Ovary (tissue), 9 donors: ENCODE data around the gene NOTCH4. TPM values are rescaled to one million over a fixed set of nuclear protein-coding genes. Genes with fewer than 3 reads are reported as not detected.

Source experiments
- DNase-seq, 5 donors: peaks; one replicate each; pipeline ENCODE4 v3.0.0-alpha.2; 2019 to 2020
- H3K27ac ChIP-seq, 2 donors: fragments of 200-600 bp; one replicate each; pipeline versions ENCODE4 v1.5.1 to v1.8.0; 2019 to 2022
- H3K27me3 ChIP-seq: fragments of 200-600 bp; one replicate; pipeline ENCODE4 v1.8.0; 2022
- H3K36me3 ChIP-seq: fragments of 200-600 bp; sonication (generic); one replicate; pipeline ENCODE4 v1.5.1; 2019
- H3K4me1 ChIP-seq: one replicate; pipeline ENCODE4 v1.8.1; 2013; ENCODE audit warnings: mild to moderate bottlenecking, moderate library complexity; ENCODE audit not compliant: insufficient read depth
- H3K4me3 ChIP-seq: fragments of 200-600 bp; sonication (generic); one replicate; pipeline ENCODE4 v1.5.1; 2017
- H3K9me3 ChIP-seq, 2 donors: fragments of 200-600 bp in 1 of 2; sonication (generic) in 1 of 2; one replicate each; pipeline versions ENCODE4 v1.5.1 to v1.8.1; 2013 to 2019; ENCODE audit warnings: mild to moderate bottlenecking in 1 of 2, moderate library complexity in 1 of 2
- CTCF ChIP-seq, 3 donors: fragments of 450-650 bp in 2 of 3; fragments of 200-600 bp in 1 of 3; IDR thresholded peaks; one replicate each; pipeline versions ENCODE4 v1.5.1 to v1.8.0; 2016 to 2022; ENCODE audit warnings: antibody characterized with exemption in 3 of 3, mild to moderate bottlenecking in 1 of 3
- EP300 ChIP-seq: sonication (generic); formaldehyde crosslinking; IDR thresholded peaks from one replicate; pipeline ENCODE4 v1.6.1; 2017; ENCODE audit warnings: antibody characterized with exemption
- POLR2A ChIP-seq: fragments of 450-650 bp; IDR thresholded peaks from one replicate; pipeline ENCODE4 v1.6.1; 2017; ENCODE audit warnings: antibody characterized with exemption, mild to moderate bottlenecking, moderate library complexity
- WGBS, 3 donors: extraction: QIAGEN DNeasy Blood & Tissue Kit in 1 of 3; methylation state at CpG; one replicate each; pipeline versions ENCODE4 v1.1.5 to v1.1.7; 2013 to 2017; 5-methylcytosine and 5-hydroxymethylcytosine counted together
- intact Hi-C, 4 donors: fragments of 100-400 bp; cut with DNase I; formaldehyde crosslinking; loops; one replicate each; pipeline versions ENCODE4 v1.11.0 to v1.15.1; 2022 to 2023
- polyA plus RNA-seq, 2 donors: library from polyadenylated mRNA; stranded (reverse); fragments of 200-250 nt in 1 of 2; fragments of 350-450 nt in 1 of 2; fragmentation: Illumina TruSeq in 1 of 2; extraction: RNeasy Lipid Tissue Mini Kit (QIAGEN cat#74804) in 1 of 2; gene quantifications; one replicate each; pipeline ENCODE4 v1.2.3, GENCODE V29; 2013 to 2014
- total RNA-seq, 7 donors: library from RNA; depleted of rRNA in 2 of 7; stranded (reverse); fragments of >200 nt in 2 of 7; fragmentation: NEBNext Ultra II Directional in 3 of 7; extraction: Animal tissue kit (Norgen Biotek cat#: 25700) in 3 of 7; gene quantifications; one replicate each; pipeline versions ENCODE4 v1.1.0 to v1.2.4, GENCODE V29; 2016 to 2023
- donor health status: DM: no; HTN: no; CAD: no; lungs with moderate emphysema.
- donor health status: DM: no; HTN: no; CAD: no.
- donor health status: Bipolar disorder and iron deficiency.
- donor health status: DM: yes; HTN: yes; CAD: no.
- donor health status: DM: no; HTN: no; CAD: no.
- donor health status: DM: yes; HTN: yes; CAD: no.

Gene NOTCH4
- total and polyA plus RNA-seq, 9 donors: 7.2 to 21.2 (median 12.4) TPM

DNA sequence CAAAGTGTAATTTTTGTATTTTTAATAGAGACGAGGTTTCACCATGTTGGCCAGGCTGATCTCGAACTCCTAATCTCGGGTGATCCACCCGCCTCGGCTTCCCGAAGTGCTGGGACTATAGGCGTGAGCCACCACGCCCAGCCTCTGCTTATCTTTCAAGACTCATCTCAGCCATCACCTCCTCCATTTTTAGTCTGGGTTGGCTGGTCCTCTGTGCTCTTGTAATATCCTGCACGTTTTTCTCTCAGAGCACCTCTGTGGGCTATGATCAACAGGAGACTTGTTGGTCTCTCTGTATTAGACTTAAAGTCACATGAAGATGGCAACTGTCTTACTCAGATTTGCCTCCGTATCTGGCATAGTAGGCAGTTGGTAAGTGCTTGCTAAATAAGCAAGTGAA is 7.6 kb downstream of the NOTCH4 start:
- WGBS, 3 donors: 83 to 88% (median 87%) methylated on average over 10 of the region's 10 CpGs
- intact Hi-C loops: no loop called here
- H3K27ac ChIP-seq: no peak overlapping the region
- TF ChIP-seq POLR2A: no peak
- no peak for TF ChIP-seq CTCF (IDR thresholded peaks at IDR 0.05)
- no peaks in the 10 kb centered on the region for H3K36me3 ChIP-seq
- H3K9me3 ChIP-seq: no peaks in the 10 kb centered on the region
- no peak for DNase-seq
- no peaks in the 10 kb centered on the region for H3K27me3 ChIP-seq
- H3K4me1 ChIP-seq: no peaks in the 10 kb centered on the region
- H3K4me3 ChIP-seq: no peak overlapping the region

DNA sequence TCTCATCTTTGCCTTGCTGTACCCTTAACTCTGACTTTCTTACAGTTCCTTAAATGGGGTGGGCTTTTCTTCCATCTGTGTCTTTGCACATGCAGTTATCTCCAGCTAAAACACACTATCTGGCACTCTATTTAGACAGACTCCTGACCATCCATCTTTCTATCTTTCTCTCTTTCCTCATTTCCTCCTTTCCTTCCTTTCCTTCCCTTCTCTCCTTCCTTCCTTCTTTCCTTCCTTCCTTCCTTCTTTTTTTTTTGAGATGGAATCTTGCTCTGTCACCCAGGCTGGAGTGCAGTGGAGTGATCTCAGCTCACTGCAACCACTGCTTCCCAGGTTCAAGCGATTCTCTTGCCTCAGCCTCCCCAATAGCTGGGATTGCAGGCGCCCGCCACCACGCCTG is 8.2 kb downstream of the NOTCH4 start:
- DNase-seq: no peak
- WGBS, 3 donors: 92 to 98% (median 96%) methylated on average over 4 of the region's 4 CpGs
- intact Hi-C loops: no loop called here
- Histone ChIP-seq H3K9me3 (no peaks in the 10 kb centered on the region), H3K27ac (no peak overlapping the region), H3K27me3 (no peaks in the 10 kb centered on the region), H3K4me1 (no peaks in the 10 kb centered on the region), H3K4me3 (no peak overlapping the region), H3K36me3 (no peaks in the 10 kb centered on the region)
- TF ChIP-seq EP300: no peak
- no peak for TF ChIP-seq POLR2A
- TF ChIP-seq CTCF (IDR thresholded peaks at IDR 0.05): no peak

GRCh38 chr6:32214126-32214525 is 9.7 kb downstream of the NOTCH4 start:
- Histone ChIP-seq H3K9me3 (no peaks in the 10 kb centered on the region), H3K4me1 (no peaks in the 10 kb centered on the region), H3K27ac (no peak overlapping the region), H3K36me3 (no peaks in the 10 kb centered on the region), H3K4me3 (no peak overlapping the region), H3K27me3 (no peaks in the 10 kb centered on the region)
- intact Hi-C loops: no loop called here
- DNase-seq: no peak
- TF ChIP-seq EP300 (no peak), CTCF (IDR thresholded peaks at IDR 0.05) (no peak), POLR2A (no peak)
- 78 to 85% (median 83%) methylated on average over 3 of the region's 3 CpGs for WGBS, 3 donors

DNA sequence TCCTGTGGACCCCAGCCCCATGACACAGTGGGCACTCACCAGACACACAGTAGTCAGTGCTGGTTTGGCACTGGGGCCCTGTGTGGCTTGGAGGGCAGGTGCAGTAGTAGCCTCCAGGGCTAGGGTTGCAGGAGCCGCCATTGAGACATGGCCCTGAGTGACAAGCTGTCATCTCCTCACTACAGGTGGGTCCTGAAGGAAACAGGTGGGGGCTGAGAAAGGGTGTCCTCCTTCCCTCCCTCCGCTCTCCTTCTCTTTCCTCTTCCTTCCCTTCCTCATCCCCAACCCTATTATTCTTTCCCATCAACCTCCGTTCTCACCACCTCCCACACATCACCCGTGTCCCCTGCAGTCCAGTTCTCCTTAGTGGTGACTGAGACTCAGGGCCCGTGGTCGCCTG is 10.2 kb downstream of the NOTCH4 start:
- Histone ChIP-seq H3K27ac (no peak overlapping the region), H3K36me3 (no peaks in the 10 kb centered on the region), H3K27me3 (no peaks in the 10 kb centered on the region), H3K4me1 (no peaks in the 10 kb centered on the region), H3K9me3 (no peaks in the 10 kb centered on the region), H3K4me3 (no peak overlapping the region)
- intact Hi-C loops: no loop called here
- WGBS, 3 donors: 78 to 85% (median 82%) methylated on average over 6 of the region's 6 CpGs
- DNase-seq: no peak
- TF ChIP-seq CTCF (IDR thresholded peaks at IDR 0.05) (no peak), POLR2A (no peak), EP300 (no peak)
